Activated naive CD4-positive, alpha-beta T cell treated with anti-CD3 and anti-CD28 coated beads, Interleukin-2, amount 50 U/mL, for 72 hours (primary cell): ENCODE results near the gene TP53RK. TPM values are rescaled to one million over a fixed set of nuclear protein-coding genes. Genes with fewer than 3 reads are reported as not detected.
A peak's percentile ranks its signal among the peaks of the same experiment; 100 is the strongest.

Experiments used
- ATAC-seq, 2 donors: fragments of 150-1000 bp; cut with Tn5 transposase; 2 replicates each; pipeline ENCODE4 v1.10.0; 2021; ENCODE audit warnings: mild to moderate bottlenecking in 2 of 2, moderate library complexity in 2 of 2
- DNase-seq, 2 donors: peaks; one replicate each; pipeline ENCODE4 v3.0.0; 2021 to 2022; ENCODE audit warnings: low spot score in 2 of 2
- H3K27ac Mint-ChIP-seq, 2 donors: one replicate each; pipeline ENCODE4 v1.8.0; 2022; ENCODE audit warnings: mild to moderate bottlenecking in 2 of 2, mixed read lengths in 2 of 2
- H3K36me3 Mint-ChIP-seq, 2 donors: one replicate each; pipeline ENCODE4 v1.8.0; 2022; ENCODE audit warnings: mixed read lengths in 2 of 2
- H3K9me3 Mint-ChIP-seq, 2 donors: one replicate each; pipeline ENCODE4 v1.8.0; 2022; ENCODE audit warnings: mixed read lengths in 2 of 2
- total RNA-seq, 2 donors: library from RNA; stranded (reverse); gene quantifications; one replicate each; pipeline ENCODE4 v1.2.3, GENCODE V29; 2022

TP53RK gene
- total RNA-seq: 10 to 100 TPM in 1 of 2 donors, 1 to 10 TPM in 1; 7.1 to 10.7 TPM

- DNase-seq: peak; percentile 92 to 95
- Mint-ChIP-seq H3K36me3 (peaks cover 18 to 22% of the 10 kb centered on the region in 2 donors), H3K9me3 (peaks cover 0 to 4% of the 10 kb centered on the region in 2 donors), H3K27ac (peak within 1 kb of the TSS; percentile 96 to 99)
- ATAC-seq: peak; percentile 93 to 97
These were observed at the start of gene TP53RK for GRCh38 chr20:46689082-46689753. TP53RK (minus strand) TSS chr20:46689444; CDS start chr20:46689414, 30 bp downstream.

GRCh38 chr20:46735436-46735835 is 46.2 kb upstream of the TP53RK start:
- no peak for DNase-seq
- H3K27ac Mint-ChIP-seq: no peak overlapping the region
- ATAC-seq: no peak
- no peaks in the 10 kb centered on the region for H3K36me3 Mint-ChIP-seq
- H3K9me3 Mint-ChIP-seq: peaks cover 0 to under 1% of the 10 kb centered on the region in 2 donors

GRCh38 chr20:46731770-46732169 is 42.5 kb upstream of the TP53RK start:
- H3K27ac Mint-ChIP-seq: no peak overlapping the region
- no peaks in the 10 kb centered on the region for H3K36me3 Mint-ChIP-seq
- H3K9me3 Mint-ChIP-seq: peaks cover 0 to 6% of the 10 kb centered on the region in 2 donors
- DNase-seq (no peak), ATAC-seq (no peak)

GRCh38 chr20:46725186-46726165 is 36.2 kb upstream of the TP53RK start:
- peaks cover 2 to 3% of the 10 kb centered on the region in 2 donors for H3K36me3 Mint-ChIP-seq
- H3K27ac Mint-ChIP-seq: no peak overlapping the region
- DNase-seq (no peak), ATAC-seq (no peak)
- H3K9me3 Mint-ChIP-seq: peaks cover 1 to 8% of the 10 kb centered on the region in 2 donors

GRCh38 chr20:46724343-46724959 is 35.2 kb upstream of the TP53RK start:
- Mint-ChIP-seq H3K27ac (no peak overlapping the region), H3K36me3 (peaks cover 11 to 13% of the 10 kb centered on the region in 2 donors), H3K9me3 (peaks cover 3 to 8% of the 10 kb centered on the region in 2 donors)
- DNase-seq (no peak), ATAC-seq (no peak)

- DNase-seq (no peak), ATAC-seq (no peak)
- Mint-ChIP-seq H3K9me3 (peaks cover 3 to 12% of the 10 kb centered on the region in 2 donors), H3K36me3 (peaks cover 14 to 17% of the 10 kb centered on the region in 2 donors), H3K27ac (no peak overlapping the region)
These were observed 33.8 kb upstream of the TP53RK start for GRCh38 chr20:46723039-46723438.

GRCh38 chr20:46722450-46722849 is 33.2 kb upstream of the TP53RK start:
- peaks cover 3 to 12% of the 10 kb centered on the region in 2 donors for H3K9me3 Mint-ChIP-seq
- no peak for DNase-seq
- H3K27ac Mint-ChIP-seq: no peak overlapping the region
- no peak for ATAC-seq
- peaks cover 14 to 17% of the 10 kb centered on the region in 2 donors for H3K36me3 Mint-ChIP-seq

GRCh38 chr20:46721476-46721875 is 32.2 kb upstream of the TP53RK start:
- no peak for ATAC-seq
- H3K27ac Mint-ChIP-seq: no peak overlapping the region

GRCh38 chr20:46720776-46721425 is 31.7 kb upstream of the TP53RK start:
- ATAC-seq (peak; percentile 85 to 97), DNase-seq (no peak)
- no peak overlapping the region for H3K27ac Mint-ChIP-seq
- H3K9me3 Mint-ChIP-seq: peaks cover 3 to 12% of the 10 kb centered on the region in 2 donors
- H3K36me3 Mint-ChIP-seq: peaks cover 14 to 17% of the 10 kb centered on the region in 2 donors

More at GRCh38 chr20:46721476-46721875, 32.2 kb upstream of the TP53RK start:
- DNase-seq: no peak
- peaks cover 14 to 17% of the 10 kb centered on the region in 2 donors for H3K36me3 Mint-ChIP-seq
- H3K9me3 Mint-ChIP-seq: peaks cover 3 to 12% of the 10 kb centered on the region in 2 donors

GRCh38 chr20:46720019-46720418 is 30.8 kb upstream of the TP53RK start:
- Mint-ChIP-seq H3K36me3 (peaks cover 14 to 17% of the 10 kb centered on the region in 2 donors), H3K9me3 (peaks cover 3 to 12% of the 10 kb centered on the region in 2 donors), H3K27ac (no peak overlapping the region)
- ATAC-seq: no peak
- DNase-seq: no peak

GRCh38 chr20:46717818-46718541 is 28.7 kb upstream of the TP53RK start:
- ATAC-seq: no peak
- no peak for DNase-seq
- H3K27ac Mint-ChIP-seq: no peak overlapping the region
- H3K36me3 Mint-ChIP-seq: peaks cover 14 to 17% of the 10 kb centered on the region in 2 donors
- H3K9me3 Mint-ChIP-seq: peaks cover 3 to 12% of the 10 kb centered on the region in 2 donors

- ATAC-seq (no peak), DNase-seq (no peak)
- no peak overlapping the region for H3K27ac Mint-ChIP-seq
- H3K9me3 Mint-ChIP-seq: peaks cover under 1 to 9% of the 10 kb centered on the region in 2 donors
- H3K36me3 Mint-ChIP-seq: peaks cover 11 to 12% of the 10 kb centered on the region in 2 donors
These were observed 26.1 kb upstream of the TP53RK start for GRCh38 chr20:46715292-46715756.

GRCh38 chr20:46713957-46714834 is 25.0 kb upstream of the TP53RK start:
- Mint-ChIP-seq H3K9me3 (peaks cover 0 to 4% of the 10 kb centered on the region in 2 donors), H3K27ac (no peak overlapping the region), H3K36me3 (peaks cover under 1 to 2% of the 10 kb centered on the region in 2 donors)
- no peak for DNase-seq
- no peak for ATAC-seq

- Mint-ChIP-seq H3K36me3 (peaks cover 0 to 6% of the 10 kb centered on the region in 2 donors), H3K9me3 (no peaks in the 10 kb centered on the region), H3K27ac (no peak overlapping the region)
- ATAC-seq: no peak
- DNase-seq: no peak
These were observed 22.9 kb upstream of the TP53RK start for GRCh38 chr20:46712056-46712636.
